ENCODE measurements around the gene DDAH1. TPM values are rescaled to one million over a fixed set of nuclear protein-coding genes. Genes with fewer than 3 reads are reported as not detected.

Gene DDAH1
- total and polyA plus RNA-seq, 2 of the 8 experiments (the other 6 are each of a cell fraction or from before 2014, with no cell fraction given) = 22.8 to 54.5 TPM

- TF ChIP-seq CHD7 (IDR thresholded peaks at IDR 0.05; ENCODE audit: insufficient replicate concordance, low read length) (no peak), JUND (IDR thresholded peaks at IDR 0.05; ENCODE audit: low read length) (no peak), POLR2AphosphoS5 (IDR thresholded peaks at IDR 0.05; ENCODE audit: low read depth, low read length) (no peak), MAFK (IDR thresholded peaks at IDR 0.05; ENCODE audit: low read depth, low read length) (no peak), RFX5 (IDR thresholded peaks at IDR 0.05; ENCODE audit: borderline replicate concordance, low read depth, low read length) (no peak), ZNF274 (IDR thresholded peaks at IDR 0.05; ENCODE audit: borderline replicate concordance, extremely low read depth, low read length) (no peak), PHF8 (conservative IDR thresholded peaks at IDR 0.05; ENCODE audit: low read depth, low read length) (no peak), BRCA1 (IDR thresholded peaks at IDR 0.05; ENCODE audit: low read depth, low read length) (no peak)
Observed at GRCh38 chr1:85467929-85468540, 3.1 kb upstream of the DDAH1 start (continued).
